ENCODE measurements around the gene GPX2.

Gene GPX2

DNA sequence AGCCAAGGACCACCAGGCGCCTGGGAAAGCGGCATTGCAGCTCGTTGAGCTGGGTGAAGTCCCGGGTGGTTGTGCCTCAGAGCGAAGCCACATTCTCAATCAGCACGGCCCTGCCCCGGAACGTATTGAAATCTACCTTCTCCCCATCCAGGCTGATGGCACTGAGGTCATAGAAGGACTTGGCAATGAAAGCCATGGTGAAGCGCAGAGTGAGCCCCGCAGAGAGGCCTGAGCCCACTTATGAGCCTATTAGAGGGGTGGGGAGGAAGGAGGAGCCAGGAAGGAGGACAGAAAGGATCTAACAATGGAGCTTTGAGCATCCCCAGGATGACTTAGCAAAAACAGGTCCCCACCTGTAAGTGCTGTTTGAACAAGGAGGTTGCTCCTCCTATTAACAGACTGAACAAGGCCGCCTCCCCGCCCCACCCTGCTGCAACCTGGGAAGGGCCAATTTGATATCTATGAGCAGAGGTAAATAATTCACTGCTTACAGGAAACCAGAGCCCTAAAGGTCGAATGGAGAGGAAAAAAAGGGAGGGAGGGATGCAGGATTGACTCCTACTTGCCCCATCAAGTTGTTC is at the start of gene GPX2:
GPX2 (minus strand) TSS at position 215 of the 581 bp plus-strand sequence; CDS start at position 196, 19 bp downstream.
- no peak for DNase-seq (ENCODE audit: extremely low read depth in 1 of 2, low read depth in 1 of 2)

DNA sequence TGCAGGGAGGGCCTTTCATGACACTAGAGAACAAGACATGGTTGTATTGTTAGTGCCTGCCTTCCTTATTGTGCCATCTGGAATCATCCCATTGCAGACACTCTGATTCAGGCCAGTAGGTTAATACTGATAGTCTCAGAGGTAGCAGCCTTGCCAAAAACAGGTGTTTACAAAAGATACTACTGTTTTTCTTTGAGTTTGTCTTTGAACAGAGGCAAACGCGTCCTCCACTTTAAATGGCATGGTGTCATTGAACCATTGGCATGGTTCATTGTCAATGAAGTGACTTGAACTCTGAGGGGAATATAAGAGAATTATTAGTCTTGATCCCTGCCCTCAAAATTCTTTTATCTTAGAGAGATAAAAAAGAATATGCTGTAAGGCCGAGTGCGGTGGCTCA is 48.4 kb upstream of the GPX2 start:
- no peak for DNase-seq (ENCODE audit: extremely low read depth in 1 of 2, low read depth in 1 of 2)

DNA sequence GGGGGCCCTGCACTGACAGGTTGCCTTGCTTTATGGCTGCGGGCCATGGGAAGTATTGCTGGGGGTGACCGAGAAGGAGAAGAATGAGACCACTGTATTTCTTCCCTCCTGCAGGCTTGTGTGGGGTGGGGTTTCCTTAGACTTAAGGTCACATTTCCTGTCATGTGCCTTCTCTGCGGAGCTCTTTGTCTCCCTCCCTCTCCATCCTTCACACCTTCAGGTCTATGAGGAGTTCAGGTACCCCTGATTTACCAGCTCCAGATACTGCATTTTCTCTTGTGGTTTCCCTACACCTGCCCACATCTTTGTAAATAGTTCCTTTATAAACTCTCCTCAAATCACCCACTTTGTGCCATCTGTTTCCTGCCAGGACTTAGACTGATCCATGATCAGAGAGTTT is 47.8 kb upstream of the GPX2 start:
- DNase-seq (ENCODE audit: extremely low read depth in 1 of 2, low read depth in 1 of 2): no peak

DNA sequence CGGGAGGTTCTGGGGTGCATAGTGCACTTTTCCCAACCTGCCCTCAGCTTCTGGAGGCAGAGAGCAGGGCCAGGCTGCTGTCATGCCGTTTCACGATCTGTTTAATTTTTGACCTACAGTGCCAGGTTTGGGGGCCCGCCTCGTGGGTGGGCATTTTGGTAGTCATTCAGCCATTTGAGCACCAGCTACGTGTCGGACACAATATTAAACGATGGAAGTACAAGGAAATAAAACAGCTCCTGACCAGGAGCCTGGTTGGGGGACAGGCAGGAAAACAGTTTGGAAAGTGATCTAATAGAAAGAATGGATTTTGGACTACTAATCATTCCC is 44.9 kb upstream of the GPX2 start:
- DNase-seq (ENCODE audit: extremely low read depth in 1 of 2, low read depth in 1 of 2): no peak

DNA sequence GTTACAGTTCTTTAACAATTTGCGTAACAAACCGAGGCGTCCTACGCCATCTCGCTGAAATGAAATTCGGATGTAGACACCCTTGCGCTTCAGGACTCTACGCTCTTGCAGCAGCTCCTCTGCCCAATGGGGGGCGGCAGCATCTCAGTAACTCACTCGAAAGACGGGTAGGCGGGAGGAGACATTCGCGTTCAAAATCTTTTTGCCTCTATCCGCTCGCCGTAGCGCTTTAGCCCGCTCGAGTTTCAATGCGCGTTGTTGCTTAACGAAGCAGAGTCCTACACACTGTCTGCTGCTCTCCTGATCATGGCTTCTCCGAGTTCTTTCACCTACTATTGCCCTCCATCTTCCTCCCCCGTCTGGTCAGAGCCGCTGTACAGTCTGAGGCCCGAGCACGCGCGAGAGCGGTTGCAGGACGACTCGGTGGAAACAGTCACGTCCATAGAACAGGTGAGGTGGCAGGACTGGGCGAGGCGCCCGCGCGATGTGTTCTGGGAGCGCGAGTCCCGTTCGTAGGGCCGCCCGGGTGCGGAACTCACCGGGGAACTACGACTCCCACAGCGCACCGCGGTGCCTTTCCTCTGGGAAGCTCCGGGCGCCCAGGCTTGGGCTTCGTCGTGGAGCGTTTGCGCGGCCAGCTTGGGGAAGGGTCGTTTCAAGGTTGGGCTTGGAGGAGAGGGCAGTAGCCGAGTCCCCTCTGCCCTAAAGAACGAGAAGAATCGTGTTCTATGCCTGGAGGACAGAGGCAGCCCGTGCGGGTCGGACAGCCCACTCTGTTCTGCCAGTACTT is 44.3 kb upstream of the GPX2 start, which contains the start of gene FNTB:
FNTB (plus strand) TSS at position 248 of the 790 bp plus-strand sequence; CDS start at position 307, 59 bp downstream.
- DNase-seq (ENCODE audit: extremely low read depth in 1 of 2, low read depth in 1 of 2): peak; percentile 78 to 90

DNA sequence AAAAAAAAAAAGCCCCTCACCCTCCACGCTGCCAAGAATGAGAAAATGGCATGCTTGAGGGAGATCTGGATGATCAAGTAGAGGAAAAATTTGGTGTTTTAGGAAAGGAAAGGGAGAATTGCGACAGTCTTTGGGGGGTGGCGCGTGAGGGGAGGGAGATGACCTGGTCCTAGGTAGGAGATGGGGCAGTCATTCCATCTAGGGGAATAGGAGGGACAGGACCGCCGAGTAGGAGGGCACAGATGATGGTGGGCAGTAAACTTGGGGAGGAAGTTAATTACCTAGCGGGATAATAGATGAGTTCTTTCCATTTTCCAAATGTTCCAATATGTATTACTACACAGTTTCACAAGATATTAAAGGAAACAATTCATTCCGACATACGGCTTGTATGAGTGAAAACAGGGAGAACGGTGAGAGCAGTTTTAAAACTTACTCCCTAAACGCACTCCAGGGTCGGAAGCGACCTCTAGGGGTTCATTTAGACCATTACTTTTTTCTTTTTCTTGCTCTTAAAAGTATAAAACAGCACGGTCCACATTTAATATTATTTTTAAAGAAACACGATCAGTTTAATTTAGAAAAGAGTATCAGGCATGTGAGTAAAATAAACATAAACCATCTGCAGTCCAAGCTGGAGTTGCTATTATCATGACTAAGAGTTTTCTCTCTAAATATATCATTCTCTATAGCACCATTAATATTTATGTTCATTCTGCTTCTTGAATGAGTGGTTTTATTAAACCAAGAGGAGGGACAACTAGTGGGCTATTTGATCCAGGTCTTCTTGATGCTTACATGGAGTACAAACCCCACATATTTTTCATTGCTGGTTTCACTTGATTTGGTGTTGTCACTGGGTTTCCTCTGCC is 41.1 kb upstream of the GPX2 start:
- DNase-seq (ENCODE audit: extremely low read depth in 1 of 2, low read depth in 1 of 2): no peak

DNA sequence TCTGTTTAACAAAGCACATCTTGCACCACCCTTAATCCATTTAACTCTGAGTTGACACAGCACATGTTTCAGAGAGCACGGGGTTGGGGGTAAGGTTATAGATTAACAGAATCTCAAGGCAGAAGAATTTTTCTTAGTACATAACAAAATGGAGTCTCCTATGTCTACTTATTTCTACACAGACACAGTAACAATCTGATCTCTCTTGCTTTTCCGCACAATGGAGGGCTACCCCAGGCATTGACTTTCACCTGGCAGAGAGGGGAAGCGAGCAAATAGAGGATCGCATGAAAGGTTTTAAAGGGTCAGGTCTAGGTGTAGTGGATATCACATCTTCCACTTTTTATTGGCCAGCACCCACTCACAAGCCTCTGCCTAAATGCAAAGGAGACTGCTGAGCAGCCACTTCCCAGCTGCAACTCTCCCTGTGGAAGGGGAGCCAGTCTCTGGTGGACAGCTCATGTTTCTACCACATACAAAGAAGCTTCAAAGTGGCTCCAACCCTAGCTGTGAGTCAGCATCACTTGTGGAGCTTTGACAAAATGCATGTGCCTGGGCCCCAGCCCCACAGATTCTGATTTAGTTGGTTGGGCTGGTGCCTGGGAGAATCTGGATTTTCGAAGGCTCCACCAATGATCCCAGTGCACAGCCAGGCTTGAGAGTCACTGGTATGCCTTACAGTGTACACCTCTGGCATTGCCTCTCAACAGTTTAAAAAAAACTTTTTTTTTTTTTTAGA is 37.0 kb upstream of the GPX2 start:
- DNase-seq (ENCODE audit: extremely low read depth in 1 of 2, low read depth in 1 of 2): no peak

DNA sequence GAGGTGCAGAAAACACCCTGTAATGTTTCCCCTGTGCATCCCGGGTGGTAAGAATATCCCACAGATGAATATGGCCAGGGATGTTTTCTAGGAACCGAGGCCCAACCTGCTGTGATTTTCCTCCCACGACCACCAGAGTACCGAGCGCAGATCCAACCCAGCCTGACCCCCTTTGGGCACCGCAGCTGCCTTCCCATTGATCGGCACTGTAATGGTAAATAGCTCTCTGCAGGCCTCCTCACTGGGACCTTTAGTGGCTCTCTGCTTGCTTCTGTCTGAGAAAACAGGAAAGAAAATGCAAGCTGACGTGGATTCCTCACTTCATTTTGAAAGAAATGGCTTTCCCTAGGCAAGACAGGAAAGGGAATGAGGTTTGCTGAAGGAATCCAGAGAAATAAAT is 32.0 kb upstream of the GPX2 start:
- DNase-seq (ENCODE audit: extremely low read depth in 1 of 2, low read depth in 1 of 2): no peak

DNA sequence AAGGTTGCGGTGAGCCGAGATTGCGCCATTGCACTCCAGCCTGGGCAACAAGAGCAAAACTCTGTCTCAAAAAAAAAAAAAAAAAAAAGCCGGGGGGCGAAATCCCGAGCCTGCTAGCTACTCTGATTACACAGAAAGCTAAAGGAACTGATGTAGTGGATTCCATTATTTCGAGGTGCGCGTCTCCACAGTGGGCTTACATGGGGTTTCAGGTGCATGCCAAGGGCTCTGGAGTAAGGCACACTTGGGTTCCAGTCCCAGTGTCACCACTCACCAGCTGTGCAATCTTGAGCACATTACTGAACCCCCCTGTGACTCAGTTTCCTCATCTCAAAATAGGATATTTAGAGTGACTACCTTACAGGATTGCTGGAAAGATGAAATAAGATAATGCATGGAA is 31.3 kb upstream of the GPX2 start:
- DNase-seq (ENCODE audit: extremely low read depth in 1 of 2, low read depth in 1 of 2): no peak

DNA sequence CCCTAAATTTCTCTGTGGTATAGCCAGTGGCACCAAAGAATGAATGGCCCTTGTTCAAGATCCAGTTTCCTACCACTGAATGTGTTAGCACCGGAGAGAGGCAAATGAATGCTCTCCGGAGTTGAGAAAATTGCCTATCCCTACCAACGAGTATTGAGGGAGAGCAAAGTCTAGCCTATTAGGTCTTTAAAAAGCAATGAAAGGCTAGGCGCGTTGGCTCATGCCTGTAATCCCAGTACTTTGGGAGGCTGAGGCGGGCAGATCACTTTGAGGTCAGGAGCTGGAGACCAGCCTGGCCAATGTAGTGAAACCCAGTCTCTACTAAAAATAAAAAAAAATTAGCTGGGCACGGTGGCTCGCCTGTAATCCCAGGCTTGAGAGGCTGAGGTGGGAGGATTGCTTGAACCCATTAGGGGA is 30.5 kb upstream of the GPX2 start:
- no peak for DNase-seq (ENCODE audit: extremely low read depth in 1 of 2, low read depth in 1 of 2)

DNA sequence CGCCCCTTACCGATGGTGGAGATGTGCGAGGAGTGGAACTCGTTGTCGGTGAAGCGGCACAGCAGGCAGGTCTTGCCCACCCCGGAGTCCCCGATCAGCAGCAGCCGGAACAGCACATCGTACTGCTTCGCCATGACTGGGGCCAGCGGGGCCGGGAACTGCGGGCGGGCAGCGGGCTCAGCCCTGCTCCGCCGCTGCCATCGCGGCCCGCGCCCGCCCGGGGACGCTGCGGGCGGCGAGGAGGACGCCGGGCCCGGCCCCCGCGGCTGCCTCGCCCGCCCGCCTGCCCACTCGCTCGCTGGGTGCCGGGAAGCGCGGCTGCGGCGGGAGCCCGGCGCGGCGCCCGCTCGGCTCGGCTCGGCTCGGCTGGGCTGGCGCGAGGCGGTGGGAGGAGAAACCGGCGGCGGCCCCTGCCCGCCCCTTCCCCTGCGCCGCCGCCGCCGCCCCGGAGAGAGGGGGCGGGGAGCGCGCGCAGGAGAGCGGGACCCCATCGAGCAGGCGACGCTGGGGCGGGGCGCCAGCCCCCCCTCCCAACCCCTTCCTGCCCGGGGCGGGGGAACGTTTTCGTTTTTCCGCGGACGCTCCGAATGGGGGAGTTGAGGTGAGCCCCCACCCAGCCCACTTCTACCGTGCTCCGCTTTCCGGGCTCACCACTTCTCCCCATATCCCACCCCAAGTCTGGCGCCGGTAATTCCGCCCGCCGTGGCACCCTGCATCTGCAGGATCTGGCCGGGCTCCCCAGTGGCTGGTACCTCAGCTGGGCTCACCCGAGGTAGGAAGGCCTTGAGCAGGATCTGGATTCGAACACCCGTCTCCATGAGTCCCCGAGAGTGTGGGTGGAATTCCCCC is 29.6 kb upstream of the GPX2 start, which contains the start of gene RAB15:
RAB15 (minus strand) TSS at position 394 of the 849 bp plus-strand sequence; CDS start at position 134, 260 bp downstream.
- no peak for DNase-seq (ENCODE audit: extremely low read depth in 1 of 2, low read depth in 1 of 2)

DNA sequence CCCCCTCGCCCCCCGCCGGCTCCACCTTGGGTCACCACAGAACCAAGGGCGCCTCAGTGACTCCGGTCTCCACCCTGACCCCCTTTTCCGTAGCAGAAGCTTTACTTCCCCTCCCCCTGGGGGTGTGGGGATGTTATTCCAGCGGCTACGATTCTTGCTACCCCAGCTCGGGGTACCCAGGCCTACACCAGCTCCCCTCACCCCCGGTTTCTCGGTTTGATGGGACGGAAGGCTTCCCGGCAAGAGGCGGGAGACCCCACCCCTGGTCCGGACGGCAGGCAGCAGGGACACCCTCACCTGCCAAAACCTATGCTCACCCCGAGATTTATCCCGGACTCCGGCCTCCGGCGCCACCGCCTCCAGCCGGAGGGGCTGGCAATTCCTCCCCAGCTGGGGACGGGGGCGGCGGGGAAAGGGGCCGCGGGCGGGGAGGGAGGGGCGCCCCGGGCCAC is 29.0 kb upstream of the GPX2 start:
- DNase-seq (ENCODE audit: extremely low read depth in 1 of 2, low read depth in 1 of 2): no peak

DNA sequence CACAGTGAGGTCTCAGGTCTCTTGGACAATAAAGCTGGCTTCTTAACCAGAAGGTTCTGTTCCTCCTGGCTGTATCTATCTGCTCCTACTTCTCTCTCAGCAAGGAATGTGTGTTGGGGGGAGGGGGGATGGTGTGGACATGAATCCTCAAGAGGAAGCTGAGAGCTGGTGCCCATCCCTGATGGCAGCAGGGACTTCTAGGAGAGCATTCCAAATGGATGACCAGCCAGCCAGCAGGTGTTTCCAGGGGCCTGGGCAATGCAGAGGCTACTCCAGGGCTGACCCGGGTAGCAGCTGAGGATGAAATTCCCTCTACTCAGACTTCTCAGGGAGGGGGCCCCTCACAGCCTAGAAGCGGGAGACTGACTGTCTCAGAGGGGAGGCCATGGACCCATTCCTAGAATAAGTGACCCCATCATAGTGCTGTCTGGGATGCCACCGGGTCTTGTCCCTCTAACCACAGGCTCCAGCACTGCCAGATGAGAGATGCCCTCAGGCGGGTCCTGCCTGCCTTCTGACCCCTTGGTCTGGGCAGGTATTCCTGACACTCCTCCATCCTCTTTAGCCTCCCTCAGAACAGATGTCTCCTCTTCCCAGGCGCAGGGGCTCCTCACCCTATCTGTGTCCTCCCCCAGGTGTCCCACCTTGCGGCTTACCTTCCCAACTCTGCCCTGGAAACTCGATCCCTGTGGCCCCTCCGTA is 28.4 kb upstream of the GPX2 start:
- no peak for DNase-seq (ENCODE audit: extremely low read depth in 1 of 2, low read depth in 1 of 2)

DNA sequence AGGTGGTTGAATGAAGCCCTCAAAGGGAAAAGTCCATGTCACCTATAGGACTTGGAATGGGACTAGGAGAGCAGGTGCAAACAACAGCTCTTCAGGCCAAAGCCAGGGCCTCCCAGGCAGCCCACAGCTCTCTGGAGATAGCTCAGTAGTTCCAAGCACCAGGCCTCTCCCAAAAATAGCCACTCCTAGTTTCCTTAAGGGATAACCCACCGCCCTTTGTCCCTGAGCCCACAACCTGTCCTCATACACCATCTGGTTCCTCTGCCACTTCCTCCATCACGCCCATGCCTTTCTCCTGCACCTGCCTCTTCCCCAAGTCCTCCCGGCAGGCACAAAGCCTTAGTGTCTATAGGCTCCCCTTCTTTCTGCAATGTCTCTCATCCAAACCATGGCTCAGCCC is 27.5 kb upstream of the GPX2 start:
- no peak for DNase-seq (ENCODE audit: extremely low read depth in 1 of 2, low read depth in 1 of 2)

DNA sequence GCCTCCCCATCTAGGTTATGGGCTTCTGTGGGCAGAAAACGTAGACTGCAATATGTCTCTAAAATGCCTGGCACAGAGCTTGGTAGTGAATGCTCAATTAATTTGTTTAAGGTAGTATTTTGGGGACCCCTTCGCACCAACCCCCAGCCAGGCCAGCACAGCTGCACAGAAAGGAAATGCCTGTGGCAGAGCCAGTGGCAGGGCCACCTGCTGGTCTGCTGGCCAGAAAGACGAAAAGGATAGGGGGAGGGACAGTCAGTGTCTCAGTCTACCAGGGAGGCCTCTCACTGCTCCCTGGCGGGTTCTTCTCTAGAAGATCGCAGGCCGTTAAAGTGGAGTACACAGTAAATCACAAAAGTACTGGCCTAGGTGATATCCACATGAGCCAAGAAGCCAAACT is 26.1 kb upstream of the GPX2 start:
- DNase-seq (ENCODE audit: extremely low read depth in 1 of 2, low read depth in 1 of 2): no peak

DNA sequence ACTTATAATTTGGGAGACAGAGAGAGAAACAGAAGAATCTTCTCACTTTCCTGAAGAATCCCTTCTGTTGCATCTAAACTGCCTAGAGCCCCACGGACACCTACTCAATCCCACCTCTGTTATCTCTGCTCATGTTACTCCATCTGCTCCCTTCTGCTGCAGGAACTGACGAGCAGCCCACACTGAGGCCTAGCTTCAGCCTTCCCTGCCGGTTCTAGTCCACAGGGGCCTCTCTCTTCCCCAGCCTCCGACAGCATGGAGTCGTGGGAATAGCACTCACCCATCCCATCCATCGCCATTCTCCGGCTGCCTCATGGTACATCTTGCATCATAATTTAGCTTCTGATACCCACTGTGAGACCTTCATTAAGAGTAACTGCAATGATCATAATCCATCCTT is 25.6 kb upstream of the GPX2 start:
- no peak for DNase-seq (ENCODE audit: extremely low read depth in 1 of 2, low read depth in 1 of 2)

DNA sequence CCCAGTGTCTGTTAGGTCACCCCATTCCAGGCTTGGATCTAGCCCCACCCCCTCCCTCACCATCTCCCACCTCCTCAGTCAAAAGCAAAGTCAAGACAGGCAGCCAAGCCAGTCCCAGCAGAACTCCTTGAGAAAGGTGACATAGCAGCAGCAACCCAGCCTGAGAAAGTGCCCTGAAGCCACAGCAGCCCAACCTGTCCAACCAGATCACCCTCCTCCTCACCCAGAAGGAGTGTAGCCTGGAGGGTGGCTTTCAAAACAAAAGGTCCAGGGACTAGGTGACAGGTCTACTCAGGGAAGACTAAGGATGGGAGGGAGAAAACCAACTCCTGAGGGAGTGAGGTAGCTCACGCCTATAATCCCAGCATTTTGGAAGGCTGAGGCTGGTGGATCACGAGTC is 24.4 kb upstream of the GPX2 start:
- DNase-seq (ENCODE audit: extremely low read depth in 1 of 2, low read depth in 1 of 2): no peak

DNA sequence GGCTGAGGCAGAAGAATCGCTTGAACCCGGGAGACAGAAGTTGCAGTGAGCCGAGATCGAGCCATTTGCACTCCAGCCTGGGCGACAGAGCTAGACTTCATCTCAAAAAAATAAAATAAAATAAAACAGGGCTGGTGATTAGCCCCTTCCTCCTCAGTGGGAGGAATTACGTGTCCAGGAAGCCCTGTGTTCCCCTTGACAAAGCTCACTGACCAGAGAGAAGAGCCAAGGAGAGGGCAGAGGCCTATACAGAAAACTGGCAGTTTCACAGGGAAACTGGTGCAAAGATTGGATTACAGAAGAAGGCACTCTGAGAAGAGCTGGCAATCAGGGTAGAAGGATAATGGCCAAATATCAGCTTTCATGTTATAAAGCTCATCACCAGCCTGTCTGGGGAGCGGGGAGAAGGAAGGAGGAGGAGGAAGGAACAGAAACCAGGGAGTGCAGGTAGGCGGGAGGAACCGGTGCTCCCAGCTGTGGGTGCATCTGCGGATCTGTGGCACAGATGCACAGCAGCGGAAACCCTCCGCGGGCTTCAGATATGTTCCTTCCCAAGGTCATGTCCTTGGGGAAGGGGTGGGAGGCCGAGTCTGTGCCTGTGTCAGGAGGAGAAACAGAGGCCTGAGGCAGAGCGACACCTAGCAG is 22.9 kb upstream of the GPX2 start:
- DNase-seq (ENCODE audit: extremely low read depth in 1 of 2, low read depth in 1 of 2): no peak

DNA sequence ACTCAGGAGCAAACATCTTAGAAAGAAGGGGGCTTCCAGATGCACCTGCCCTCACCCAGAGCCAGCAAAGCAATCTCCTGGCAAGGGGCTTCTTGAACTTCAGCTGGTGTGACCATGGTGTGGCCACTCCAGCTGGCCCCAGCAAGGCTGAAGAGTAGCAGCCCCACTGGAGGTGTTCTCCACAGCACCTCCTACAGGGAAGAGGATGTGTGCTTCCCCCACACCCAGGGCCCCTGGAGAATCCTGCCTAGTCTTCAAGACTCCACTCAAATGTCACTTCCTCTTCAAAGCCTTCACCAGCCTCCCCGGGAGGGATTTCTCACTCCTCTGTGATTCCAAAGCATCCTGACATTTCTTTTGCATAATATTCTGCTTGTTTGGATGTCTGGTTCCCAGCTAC is 21.1 kb upstream of the GPX2 start:
- DNase-seq (ENCODE audit: extremely low read depth in 1 of 2, low read depth in 1 of 2): no peak

All from stimulated activated CD8-positive, alpha-beta memory T cell treated with anti-CD3 and anti-CD28 coated beads, Interleukin-7, amount 100 ng/mL, for 48 hours (primary cell).